GM12872 (cell line): ENCODE data around the gene COL16A1.

Experiments
- CTCF ChIP-seq: IDR thresholded peaks from 3 replicates; pipeline ENCODE4 v1.5.1; 2011; ENCODE audit warnings: low read depth, mild to moderate bottlenecking, low read length, moderate library complexity; ENCODE audit not compliant: insufficient read depth

Gene COL16A1

GRCh38 chr1:31648190-31648589 lies 55.6 kb downstream of the COL16A1 start:
- no peak for TF ChIP-seq CTCF

- TF ChIP-seq CTCF, result no peak
Measured at GRCh38 chr1:31647106-31647505, 56.7 kb downstream of the COL16A1 start.

- TF ChIP-seq CTCF, result no peak
Measured at GRCh38 chr1:31646259-31646960, 57.4 kb downstream of the COL16A1 start.

- no peak for TF ChIP-seq CTCF
Measured at GRCh38 chr1:31645274-31645568, 58.6 kb downstream of the COL16A1 start.

- TF ChIP-seq CTCF, result no peak
Measured at GRCh38 chr1:31644560-31645273, 59.1 kb downstream of the COL16A1 start, which contains the start of gene PEF1. Gene PEF1 (minus strand): TSS chr1:31644876. CDS start chr1:31644864, 12 bp downstream.

GRCh38 chr1:31643976-31644559 lies 59.7 kb downstream of the COL16A1 start:
- no peak for TF ChIP-seq CTCF

- no peak for TF ChIP-seq CTCF
Measured at GRCh38 chr1:31642897-31643296, 60.9 kb downstream of the COL16A1 start.
